ENCODE measurements around the gene RAD23A.
"Not testable (repeated sequence)": the region's sequence is repeated elsewhere in the genome, so short reads cannot be mapped to it uniquely, and the experiment has no call there.

Gene RAD23A

DNA sequence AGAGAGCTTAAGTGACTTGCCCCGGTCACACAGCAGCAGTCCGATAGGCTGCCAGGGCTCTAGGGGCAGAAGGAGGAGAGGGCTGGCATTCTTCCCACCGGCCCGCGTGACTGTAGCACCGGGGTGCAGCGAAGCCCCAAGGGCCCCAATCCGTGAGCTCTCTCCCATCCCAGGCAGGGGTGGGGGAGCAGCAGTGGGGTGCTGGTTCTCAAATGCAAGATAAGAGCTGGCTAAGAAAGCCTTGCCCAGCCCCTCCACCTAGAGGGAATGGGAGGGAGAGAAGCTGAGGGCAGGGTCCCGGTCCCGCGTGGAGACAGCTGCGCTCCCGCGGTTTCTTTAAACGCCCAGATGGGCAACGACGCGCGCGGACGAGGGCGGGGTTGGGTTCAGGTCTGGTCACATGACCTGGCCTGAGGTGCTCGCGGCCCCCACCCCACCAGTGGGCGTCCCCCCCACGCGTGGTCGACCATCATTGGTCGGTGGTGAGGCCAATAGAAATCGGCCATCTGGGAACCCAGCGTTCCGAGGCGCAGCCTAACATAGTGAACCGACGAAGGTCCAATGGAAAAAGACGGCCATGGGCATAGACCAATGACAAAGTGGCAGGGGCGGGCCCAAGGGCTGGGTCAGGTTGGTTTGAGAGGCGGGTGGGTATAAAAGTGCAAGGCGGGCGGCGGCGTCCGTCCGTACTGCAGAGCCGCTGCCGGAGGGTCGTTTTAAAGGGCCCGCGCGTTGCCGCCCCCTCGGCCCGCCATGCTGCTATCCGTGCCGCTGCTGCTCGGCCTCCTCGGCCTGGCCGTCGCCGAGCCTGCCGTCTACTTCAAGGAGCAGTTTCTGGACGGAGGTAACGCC, 7.5 kb upstream of the RAD23A start, which contains the start of gene CALR:
Gene CALR, plus strand, starts transcription at position 683 of the 852 bp plus-strand sequence. Its CDS starts 71 bp downstream, at position 754.
- DNase-seq (ENCODE audit: low read depth in 1 of 2, low spot score in 1 of 2): peak; percentile 97 to 98

DNA sequence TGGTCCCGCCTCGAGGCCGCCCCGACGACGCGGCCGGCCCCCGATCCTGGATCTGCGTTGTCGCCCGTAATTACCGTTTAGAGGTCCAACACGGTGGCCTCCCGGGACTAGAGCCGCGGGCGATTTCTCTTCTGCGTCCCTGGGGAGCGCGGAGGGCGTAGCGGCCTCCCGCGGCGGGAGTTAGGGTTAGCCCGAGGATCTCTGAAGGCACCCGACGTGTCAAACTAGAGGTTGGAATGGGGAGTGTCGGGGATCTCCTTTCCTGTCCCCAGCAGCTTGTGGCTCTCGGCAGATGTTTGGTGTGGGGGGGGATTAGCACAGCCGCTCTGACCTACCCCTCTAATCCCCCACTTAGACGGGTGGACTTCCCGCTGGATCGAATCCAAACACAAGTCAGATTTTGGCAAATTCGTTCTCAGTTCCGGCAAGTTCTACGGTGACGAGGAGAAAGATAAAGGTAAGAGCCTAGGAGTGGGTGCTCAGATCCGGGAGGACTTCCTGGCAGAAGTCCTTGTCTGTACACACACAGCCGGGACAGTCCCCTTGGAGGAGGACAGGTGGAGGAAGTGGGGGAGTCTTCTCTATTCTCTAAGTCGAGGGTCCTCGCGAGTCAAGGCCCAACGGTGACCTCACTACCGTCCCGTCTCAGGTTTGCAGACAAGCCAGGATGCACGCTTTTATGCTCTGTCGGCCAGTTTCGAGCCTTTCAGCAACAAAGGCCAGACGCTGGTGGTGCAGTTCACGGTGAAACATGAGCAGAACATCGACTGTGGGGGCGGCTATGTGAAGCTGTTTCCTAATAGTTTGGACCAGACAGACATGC, 6.7 kb upstream of the RAD23A start:
- no peak for DNase-seq (ENCODE audit: low read depth in 1 of 2, low spot score in 1 of 2)

DNA sequence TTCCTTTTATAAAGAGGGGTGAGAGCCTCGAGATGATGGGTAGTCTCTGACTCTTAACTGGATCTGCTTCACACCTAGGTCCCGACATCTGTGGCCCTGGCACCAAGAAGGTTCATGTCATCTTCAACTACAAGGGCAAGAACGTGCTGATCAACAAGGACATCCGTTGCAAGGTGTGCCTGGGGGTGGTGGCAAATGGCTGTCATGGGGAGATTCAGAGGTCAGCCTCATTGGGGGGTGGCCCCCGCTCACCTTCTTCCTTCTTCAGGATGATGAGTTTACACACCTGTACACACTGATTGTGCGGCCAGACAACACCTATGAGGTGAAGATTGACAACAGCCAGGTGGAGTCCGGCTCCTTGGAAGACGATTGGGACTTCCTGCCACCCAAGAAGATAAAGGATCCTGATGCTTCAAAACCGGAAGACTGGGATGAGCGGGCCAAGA, 5.7 kb upstream of the RAD23A start:
- DNase-seq (ENCODE audit: low read depth in 1 of 2, low spot score in 1 of 2): no peak

DNA sequence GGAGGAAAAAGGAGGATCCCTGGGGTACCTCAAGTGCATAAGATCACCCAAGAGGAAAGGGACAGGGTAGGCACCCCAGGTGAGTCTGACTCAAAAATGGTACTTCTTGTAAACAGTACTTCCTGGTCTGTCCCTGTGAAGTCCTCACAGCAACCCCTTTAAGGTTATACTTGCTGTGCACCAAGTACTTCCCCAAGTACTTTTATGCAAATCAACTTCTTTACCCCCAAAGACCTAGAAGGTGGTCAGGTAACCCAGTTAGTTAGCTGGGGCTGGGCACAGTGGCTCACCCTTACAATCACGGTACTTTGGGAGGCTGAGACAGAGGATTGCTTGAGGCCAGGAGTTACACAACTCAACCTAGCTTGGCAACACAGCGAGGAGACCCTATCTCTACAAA, 4.8 kb upstream of the RAD23A start:
- DNase-seq (ENCODE audit: low read depth in 1 of 2, low spot score in 1 of 2): no peak

DNA sequence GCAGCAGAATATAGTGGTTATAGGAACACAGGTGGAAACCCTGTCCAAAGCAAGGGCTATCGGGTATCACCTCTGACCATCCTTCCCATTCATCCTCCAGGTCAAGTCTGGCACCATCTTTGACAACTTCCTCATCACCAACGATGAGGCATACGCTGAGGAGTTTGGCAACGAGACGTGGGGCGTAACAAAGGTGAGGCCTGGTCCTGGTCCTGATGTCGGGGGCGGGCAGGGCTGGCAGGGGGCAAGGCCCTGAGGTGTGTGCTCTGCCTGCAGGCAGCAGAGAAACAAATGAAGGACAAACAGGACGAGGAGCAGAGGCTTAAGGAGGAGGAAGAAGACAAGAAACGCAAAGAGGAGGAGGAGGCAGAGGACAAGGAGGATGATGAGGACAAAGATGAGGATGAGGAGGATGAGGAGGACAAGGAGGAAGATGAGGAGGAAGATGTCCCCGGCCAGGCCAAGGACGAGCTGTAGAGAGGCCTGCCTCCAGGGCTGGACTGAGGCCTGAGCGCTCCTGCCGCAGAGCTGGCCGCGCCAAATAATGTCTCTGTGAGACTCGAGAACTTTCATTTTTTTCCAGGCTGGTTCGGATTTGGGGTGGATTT, 2.1 kb upstream of the RAD23A start:
- no peak for DNase-seq (ENCODE audit: low read depth in 1 of 2, low spot score in 1 of 2)

DNA sequence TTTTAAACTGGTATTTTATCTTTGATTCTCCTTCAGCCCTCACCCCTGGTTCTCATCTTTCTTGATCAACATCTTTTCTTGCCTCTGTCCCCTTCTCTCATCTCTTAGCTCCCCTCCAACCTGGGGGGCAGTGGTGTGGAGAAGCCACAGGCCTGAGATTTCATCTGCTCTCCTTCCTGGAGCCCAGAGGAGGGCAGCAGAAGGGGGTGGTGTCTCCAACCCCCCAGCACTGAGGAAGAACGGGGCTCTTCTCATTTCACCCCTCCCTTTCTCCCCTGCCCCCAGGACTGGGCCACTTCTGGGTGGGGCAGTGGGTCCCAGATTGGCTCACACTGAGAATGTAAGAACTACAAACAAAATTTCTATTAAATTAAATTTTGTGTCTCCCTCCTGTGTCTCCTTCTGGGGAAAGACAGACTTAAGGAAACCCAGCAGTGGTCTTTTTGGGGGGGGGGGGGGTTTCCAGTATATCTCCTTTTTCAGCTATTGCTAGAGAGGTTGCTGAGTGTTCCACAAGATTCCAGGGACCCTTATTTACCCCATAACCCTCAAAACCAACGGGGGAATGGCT, 1.5 kb upstream of the RAD23A start:
- no peak for DNase-seq (ENCODE audit: low read depth in 1 of 2, low spot score in 1 of 2)

DNA sequence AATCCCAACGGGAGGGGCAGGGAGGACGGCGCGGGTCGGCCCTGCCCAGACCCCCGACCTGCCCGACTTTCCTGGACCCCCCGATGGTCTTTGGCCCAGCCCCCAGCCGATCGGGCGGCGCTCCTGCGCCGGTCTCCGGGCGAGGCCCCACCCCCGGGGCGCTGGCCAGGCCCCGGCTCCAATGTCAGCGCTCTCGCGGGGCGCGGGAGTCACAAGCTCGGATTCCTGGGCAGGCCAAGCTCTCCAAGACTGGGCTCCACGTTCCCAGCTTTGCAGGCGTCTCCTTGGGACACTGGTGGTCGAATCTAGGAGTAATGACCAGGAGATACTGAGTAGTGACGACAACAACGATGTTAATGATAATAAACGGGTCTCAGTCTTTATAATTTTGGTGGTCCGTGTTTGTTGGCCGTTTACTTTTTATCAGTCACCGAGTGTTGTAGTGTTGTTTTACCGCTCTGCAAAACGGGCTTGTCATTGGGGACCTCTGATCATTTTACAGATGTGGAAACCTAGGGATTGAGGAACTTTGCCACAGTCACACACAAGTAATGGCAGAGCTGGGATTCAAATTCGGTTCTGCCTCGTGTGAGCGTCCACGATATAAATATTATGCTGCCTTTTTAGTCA, 545 bp downstream of the RAD23A start:
- DNase-seq (ENCODE audit: low read depth in 1 of 2, low spot score in 1 of 2): peak; percentile 20 to 42

DNA sequence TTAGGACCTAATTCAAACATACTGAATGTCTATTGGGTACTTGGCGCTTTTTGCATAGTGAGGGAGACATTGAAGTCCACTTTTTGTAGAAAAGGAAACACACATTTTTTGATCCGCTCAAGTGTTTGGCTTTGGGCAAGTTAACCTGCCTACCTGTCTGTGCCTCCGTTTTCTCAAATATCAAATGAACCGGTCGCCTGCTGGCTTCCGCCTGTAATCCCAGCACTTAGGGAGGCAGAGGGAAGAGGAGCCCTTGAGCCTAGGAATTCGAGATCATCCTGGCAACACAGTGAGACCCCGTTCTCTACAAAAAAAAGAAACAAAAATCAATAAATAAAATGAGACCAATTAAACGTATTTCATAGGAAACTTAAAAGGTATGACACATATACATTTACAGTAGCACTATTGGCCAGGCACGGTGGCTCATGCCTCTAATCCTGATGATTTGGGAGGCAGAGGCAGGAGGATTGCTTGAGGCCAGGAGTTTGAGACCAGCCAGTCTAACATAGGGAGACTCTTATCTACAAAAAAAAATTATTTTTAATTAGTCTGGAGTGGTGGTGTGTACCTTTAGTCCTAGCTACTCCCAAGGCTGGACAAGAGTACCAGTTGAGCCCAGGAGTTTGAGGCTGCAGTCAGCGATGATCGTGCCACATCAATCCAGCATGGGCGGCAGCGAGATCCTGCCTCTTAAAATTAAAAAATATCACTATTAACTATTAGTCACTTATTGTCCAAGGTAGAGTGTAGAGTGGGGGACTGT, 1.3 kb downstream of the RAD23A start:
- DNase-seq (ENCODE audit: low read depth in 1 of 2, low spot score in 1 of 2): no peak

DNA sequence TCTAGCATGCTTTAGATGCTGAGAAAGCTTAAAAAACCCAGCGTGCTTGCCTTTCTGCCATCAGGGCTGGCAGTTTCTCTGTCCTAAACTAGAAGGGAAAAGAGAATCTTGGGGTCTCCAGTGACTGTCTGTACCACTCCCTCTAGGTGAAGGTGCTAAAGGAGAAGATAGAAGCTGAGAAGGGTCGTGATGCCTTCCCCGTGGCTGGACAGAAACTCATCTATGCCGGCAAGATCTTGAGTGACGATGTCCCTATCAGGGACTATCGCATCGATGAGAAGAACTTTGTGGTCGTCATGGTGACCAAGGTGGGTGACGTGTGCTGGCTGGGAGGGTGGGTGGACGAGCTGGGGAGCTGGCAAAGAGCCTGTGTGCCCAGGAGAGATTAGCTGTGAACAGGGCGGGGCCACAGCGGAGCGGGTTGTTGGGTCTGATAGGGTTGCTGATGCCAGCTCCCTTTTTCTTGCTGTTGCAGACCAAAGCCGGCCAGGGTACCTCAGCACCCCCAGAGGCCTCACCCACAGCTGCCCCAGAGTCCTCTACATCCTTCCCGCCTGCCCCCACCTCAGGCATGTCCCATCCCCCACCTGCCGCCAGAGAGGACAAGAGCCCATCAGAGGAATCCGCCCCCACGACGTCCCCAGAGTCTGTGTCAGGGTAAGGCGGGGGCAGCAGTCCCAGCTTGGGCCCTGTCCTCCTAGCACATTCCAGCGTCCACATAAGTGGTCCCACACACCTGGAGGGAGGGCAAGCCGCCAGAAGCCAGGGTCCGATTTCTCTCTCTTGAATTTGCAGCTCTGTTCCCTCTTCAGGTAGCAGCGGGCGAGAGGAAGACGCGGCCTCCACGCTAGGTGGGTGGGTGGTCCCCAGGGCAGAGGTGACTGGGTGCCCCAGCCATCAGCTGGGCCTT, 2.3 kb downstream of the RAD23A start:
- no peak for DNase-seq (ENCODE audit: low read depth in 1 of 2, low spot score in 1 of 2)

DNA sequence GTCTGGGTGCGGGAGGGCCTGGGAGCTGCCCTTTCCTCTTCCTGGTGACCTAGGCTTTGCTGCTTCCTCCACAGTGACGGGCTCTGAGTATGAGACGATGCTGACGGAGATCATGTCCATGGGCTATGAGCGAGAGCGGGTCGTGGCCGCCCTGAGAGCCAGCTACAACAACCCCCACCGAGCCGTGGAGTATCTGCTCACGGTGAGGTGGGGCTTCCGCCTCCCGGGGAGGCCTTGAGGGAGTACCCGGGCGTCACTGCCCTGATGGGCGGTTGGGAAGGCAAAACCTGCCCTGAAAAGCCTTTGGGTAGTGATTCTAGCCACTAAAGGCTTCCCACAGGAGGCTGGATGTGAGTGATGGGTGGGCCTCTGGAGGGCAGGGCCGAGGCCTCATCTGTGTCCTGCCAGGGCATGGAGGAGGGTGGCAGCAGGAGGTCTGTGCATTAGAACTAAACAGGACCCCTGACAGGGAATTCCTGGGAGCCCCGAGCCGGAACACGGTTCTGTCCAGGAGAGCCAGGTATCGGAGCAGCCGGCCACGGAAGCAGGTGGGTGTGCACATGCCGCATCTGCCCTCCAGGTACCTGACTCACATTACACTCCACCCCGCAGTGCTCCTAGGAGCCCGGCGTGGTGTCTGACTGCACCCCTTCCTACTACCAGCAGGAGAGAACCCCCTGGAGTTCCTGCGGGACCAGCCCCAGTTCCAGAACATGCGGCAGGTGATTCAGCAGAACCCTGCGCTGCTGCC, 3.1 kb downstream of the RAD23A start:
- no peak for DNase-seq (ENCODE audit: low read depth in 1 of 2, low spot score in 1 of 2)

DNA sequence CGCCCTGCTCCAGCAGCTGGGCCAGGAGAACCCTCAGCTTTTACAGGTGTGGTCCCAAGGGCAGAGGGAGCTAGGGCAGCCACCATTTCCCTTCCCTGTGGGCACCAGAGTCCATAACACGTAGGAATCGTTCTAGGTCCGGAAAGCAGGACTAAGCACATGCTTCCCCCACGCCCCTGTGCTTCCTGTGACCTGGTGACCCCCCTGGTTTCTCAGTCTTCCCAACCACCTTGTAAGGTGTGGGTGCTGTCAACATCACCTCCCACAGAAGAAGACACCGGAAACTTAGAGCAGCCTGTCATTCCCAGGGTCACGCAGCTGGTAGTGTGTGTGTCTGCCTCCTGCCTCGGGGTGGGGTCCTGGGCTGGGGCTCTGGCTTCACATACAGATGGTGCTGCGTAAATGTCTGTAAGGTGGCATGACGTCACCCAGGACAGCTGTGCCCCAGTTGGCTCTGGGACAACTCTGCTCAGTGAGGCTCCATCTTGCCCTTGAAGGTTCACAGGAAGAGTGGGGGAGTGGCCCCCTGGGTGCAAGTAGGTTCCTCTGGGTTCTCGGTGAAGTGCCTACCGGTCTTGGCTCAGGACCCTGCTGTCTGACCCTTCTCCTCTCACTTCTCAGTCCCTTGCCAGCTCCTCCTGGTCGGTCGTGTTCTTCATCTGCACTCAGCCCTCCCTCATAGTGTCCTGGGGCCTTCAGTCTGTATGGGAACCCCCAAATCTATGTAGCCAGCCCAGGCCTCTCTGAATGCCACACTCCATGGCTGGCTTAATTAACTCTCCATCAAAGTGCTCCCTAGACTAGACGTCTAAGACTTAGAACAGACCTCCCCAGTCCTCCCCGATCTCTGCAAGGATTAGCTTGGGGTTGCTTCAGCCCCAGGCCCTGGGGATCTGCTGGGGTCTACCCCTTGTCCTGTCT, 4.0 kb downstream of the RAD23A start:
- DNase-seq (ENCODE audit: low read depth in 1 of 2, low spot score in 1 of 2): no peak

DNA sequence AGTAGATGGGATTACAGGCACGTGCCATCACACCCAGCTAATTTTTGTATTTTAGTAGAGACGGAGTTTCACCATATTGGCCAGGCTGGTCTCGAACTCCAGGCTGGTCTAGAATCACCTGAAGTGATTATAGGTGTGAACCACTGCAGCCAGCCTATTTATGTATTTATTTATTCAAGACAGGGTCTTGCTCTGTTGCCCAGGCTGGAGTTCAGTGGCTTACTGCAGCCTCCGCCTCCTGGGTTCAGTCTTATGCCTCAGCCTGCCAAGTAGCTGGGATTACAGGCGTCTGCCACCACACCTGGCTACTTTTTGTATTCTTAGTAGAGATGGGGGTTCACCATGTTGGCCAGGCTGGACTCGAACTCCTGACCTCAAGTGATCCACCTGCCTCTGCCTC, 6.4 kb downstream of the RAD23A start:
- not testable (repeated sequence) for DNase-seq (ENCODE audit: low read depth in 1 of 2, low spot score in 1 of 2)

DNA sequence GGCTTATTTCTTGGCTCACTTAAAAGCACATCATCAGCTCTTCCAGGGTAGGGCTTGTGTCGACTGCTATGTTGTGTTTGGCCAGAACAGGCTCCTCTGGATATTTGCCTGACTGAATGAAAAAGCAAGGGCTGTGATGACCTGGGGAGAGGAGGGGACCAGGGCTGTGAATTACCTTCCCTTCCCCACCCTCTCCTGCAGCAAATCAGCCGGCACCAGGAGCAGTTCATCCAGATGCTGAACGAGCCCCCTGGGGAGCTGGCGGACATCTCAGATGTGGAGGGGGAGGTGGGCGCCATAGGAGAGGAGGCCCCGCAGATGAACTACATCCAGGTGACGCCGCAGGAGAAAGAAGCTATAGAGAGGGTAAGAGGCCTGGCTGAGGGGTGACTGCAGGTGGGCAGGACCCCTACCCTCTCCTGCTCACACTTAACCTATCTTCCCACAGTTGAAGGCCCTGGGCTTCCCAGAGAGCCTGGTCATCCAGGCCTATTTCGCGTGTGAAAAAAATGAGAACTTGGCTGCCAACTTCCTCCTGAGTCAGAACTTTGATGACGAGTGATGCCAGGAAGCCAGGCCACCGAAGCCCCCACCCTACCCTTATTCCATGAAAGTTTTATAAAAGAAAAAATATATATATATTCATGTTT, 7.0 kb downstream of the RAD23A start:
- DNase-seq (ENCODE audit: low read depth in 1 of 2, low spot score in 1 of 2): no peak

DNA sequence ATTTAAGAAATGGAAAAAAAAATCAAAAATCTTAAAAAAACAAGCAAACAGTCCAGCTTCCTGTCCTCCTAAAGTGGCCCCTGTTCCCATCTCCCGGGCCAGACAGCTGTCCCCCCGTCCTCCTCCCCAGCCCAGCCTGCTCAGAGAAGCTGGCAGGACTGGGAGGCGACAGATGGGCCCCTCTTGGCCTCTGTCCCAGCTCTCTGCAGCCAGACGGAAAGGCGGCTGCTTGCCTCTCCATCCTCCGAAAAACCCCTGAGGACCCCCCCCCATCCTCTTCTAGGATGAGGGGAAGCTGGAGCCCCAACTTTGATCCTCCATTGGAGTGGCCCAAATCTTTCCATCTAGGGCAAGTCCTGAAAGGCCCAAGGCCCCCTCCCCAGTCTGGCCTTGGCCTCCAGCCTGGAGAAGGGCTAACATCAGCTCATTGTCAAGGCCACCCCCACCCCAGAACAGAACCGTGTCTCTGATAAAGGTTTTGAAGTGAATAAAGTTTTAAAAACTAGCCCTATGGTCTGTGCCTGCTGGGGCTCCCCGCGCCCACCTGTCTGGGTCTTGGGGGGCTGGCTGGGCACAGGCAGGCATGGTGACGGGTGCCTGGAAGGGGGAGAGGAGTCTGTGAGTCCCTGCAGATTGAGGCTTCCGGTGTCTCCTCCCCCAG, 7.6 kb downstream of the RAD23A start:
- no peak for DNase-seq (ENCODE audit: low read depth in 1 of 2, low spot score in 1 of 2)

DNA sequence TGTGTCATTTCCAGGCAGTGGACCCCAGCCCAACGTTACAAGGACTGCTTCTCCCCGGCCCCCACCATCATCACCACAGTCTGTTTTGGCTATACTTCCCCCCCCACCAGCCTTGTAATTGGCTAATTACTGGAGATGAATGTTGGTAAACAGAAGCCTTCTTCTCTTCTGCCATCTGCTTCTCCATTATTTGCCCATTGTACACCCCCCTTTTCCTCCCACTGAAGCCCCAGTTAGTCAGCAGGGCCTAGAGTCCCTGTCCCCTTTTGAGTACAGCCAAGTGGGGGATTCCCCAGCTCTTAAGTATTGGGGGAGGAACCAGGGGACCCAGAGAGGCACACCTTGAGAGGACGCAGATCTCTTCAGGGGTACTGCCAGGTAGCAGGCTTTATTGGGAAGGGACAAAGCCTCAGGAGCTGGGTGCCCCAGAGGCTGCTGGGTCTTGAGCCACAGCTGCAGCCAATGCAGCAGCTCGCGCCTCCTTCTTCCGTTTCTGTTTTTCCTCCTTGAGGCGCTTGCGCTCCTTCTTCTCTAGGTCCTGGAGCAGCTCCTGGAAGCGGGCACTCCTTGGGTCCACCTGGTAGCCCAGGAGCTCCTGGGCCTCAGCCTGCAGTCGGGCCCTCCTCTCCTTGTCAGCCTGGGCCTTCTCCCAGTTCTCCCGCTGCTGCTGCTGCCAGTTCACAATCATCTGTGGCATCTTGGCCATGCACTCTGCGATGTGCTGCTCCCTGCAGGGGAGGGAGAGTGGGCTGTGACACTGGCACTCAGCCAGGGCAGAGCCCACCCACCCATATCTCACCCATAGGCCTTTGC, 8.3 kb downstream of the RAD23A start:
- no peak for DNase-seq (ENCODE audit: low read depth in 1 of 2, low spot score in 1 of 2)

DNA sequence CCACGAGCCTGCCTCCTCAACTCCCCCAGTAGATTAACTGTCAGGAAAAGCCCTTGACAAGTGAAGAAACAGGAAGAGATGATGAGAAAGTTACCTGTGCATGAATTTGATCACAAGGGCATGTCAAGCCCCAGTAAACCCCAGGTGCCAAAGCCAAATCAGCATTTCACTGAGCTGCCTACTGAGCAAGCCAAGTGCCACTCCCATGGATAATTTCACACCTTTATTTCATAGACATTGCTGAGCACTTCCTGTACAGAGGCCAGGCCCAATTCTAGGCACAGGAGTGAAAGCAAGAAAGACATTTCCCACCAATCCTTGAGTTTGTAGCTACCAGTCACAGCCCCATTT, 8.9 kb downstream of the RAD23A start:
- no peak for DNase-seq (ENCODE audit: low read depth in 1 of 2, low spot score in 1 of 2)
